ENCODE measurements around the gene PIP5K1C. TPM values are rescaled to one million over a fixed set of nuclear protein-coding genes. Genes with fewer than 3 reads are reported as not detected.
"Not testable (repeated sequence)": the region's sequence is repeated elsewhere in the genome, so short reads cannot be mapped to it uniquely, and the experiment has no call there.

Gene PIP5K1C
- total RNA-seq, 4 donors from 2014 or later = 16.1 to 21.1 (median 17.4) TPM

GRCh38 chr19:3590991-3591659, 109.1 kb downstream of the PIP5K1C start:
- TF ChIP-seq CTCF (IDR thresholded peaks at IDR 0.05) = no peak
- ATAC-seq (ENCODE audit: low FRiP score) (no peak), DNase-seq (ENCODE audit: low spot score) (no peak)

- TF ChIP-seq CTCF (IDR thresholded peaks at IDR 0.05) = no peak
- no peak for DNase-seq (ENCODE audit: low spot score)
- no peak for ATAC-seq (ENCODE audit: low FRiP score)
These were observed 110.3 kb downstream of the PIP5K1C start for GRCh38 chr19:3589949-3590348.

GRCh38 chr19:3589439-3589838, 110.8 kb downstream of the PIP5K1C start:
- no peak for TF ChIP-seq CTCF (IDR thresholded peaks at IDR 0.05)
- DNase-seq (ENCODE audit: low spot score) (no peak), ATAC-seq (ENCODE audit: low FRiP score) (no peak)

GRCh38 chr19:3586707-3587346, 113.4 kb downstream of the PIP5K1C start:
- no peak for TF ChIP-seq CTCF (IDR thresholded peaks at IDR 0.05)
- no peak for ATAC-seq (ENCODE audit: low FRiP score)
- no peak for DNase-seq (ENCODE audit: low spot score)

- peak in 1 of 3 donors; percentile 9 for TF ChIP-seq CTCF (IDR thresholded peaks at IDR 0.05)
- DNase-seq (ENCODE audit: low spot score) = no peak
- no peak for ATAC-seq (ENCODE audit: low FRiP score)
These were observed 114.1 kb downstream of the PIP5K1C start for GRCh38 chr19:3586127-3586626.

GRCh38 chr19:3585301-3586126, 114.8 kb downstream of the PIP5K1C start, which contains the start of gene GIPC3:
Gene GIPC3, plus strand, starts transcription at chr19:3585478. Its CDS starts 120 bp downstream, at chr19:3585598.
- DNase-seq (ENCODE audit: low spot score) (no peak), ATAC-seq (ENCODE audit: low FRiP score) (no peak)
- TF ChIP-seq CTCF (IDR thresholded peaks at IDR 0.05) = no peak

DNA sequence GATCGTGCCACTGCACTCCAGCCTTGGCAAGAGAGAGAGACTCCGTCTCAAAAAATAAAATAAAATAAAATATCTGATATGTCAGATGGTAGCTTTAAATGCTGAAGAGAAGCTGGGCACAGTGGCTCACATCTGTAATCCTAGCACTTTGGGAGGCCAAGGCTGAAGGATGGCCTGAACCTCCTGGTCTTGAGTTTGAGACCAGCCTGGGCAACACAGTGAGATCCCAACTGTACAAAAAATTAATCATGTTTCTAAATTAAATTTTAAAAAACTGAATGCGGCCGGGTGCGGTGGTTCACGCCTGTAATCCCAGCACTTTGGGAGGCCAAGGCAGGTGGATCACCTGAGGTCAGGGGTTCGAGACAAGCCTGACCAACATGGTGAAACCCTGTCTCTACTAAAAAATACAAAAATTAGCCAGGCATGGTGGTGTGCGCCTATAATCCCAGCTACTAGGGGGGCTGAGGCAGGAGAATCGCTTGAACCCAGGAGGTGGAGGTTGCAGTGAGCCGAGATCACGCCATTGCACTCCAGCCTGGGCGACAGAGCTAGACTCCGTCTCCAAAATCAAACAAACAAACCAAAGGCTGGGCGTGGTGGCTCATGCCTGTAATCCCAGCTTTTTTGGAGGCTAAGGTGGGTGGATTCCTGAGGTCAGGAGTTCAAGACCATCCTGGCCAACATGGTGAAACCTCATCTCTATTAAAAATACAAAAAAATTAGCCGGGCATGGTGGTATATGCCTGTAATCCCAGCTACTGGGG, 116.0 kb downstream of the PIP5K1C start:
- not testable (repeated sequence) for DNase-seq (ENCODE audit: low spot score); ATAC-seq (ENCODE audit: low FRiP score)

DNA sequence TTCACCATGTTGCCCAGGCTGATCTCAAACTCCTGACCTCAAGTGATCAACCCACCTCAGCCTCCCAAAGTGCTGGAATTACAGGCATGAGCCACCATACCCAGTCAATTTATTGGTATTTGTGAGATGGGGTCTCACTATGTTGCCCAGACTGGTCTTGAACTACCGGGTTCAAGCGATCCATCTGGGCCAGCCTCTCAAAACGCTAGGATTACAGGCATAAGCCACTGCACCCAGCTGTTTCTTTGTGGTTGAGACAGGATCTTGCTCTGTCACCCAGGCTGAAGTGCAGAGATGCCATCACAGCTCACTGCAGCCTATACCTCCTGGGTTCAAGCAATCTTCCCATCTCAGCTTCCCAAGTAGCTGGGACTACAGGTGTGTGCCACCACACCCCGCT, 118.5 kb downstream of the PIP5K1C start:
- not testable (repeated sequence) for ATAC-seq (ENCODE audit: low FRiP score); DNase-seq (ENCODE audit: low spot score)
